Suppressor macrophage treated with lipopolysaccharide for 1 hour (primary cell): Measurements from ENCODE around the gene RNU1-4.
"Not testable (repeated sequence)": the region's sequence is repeated elsewhere in the genome, so short reads cannot be mapped to it uniquely, and the experiment has no call there.

ENCODE experiments used
- DNase-seq, 3 donors: peaks; one replicate each; pipeline ENCODE4 v3.0.0-alpha.2; 2020 to 2022

The RNU1-4 gene

DNA sequence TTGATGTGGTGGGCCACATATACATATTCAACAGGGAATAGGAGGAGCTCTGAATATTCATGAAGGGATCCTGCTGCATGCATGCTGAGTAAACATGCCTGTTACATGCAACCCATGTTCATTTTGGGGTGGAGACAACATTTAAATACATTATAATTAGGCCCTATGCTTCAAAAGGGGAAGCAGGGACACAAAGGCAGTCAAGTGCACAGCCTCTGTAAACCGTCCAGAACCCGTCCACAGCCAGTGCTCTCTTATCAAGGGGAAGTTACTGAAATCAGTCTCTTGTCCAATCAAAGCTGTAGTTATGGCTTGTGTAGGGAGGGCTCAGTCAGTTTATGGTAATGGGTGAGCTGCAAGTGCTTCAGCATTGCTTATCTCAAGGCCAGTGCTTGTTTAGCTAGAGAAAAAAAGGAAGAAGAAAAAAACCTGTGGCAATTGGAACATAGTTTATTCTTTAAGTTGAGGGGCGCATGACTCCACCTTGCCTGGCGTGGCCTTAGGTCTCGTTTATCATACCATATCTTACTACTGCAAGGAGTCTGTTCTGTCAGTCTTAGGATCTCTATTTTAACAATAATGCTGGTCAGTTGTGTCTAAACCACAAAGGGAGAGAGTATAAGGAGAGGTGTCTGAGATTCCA lies 7.9 kb upstream of the RNU1-4 start:
- DNase-seq: not testable (repeated sequence)

- not testable (repeated sequence) for DNase-seq
Observed at GRCh38 chr1:16741230-16741629, 914 bp downstream of the RNU1-4 start.

DNA sequence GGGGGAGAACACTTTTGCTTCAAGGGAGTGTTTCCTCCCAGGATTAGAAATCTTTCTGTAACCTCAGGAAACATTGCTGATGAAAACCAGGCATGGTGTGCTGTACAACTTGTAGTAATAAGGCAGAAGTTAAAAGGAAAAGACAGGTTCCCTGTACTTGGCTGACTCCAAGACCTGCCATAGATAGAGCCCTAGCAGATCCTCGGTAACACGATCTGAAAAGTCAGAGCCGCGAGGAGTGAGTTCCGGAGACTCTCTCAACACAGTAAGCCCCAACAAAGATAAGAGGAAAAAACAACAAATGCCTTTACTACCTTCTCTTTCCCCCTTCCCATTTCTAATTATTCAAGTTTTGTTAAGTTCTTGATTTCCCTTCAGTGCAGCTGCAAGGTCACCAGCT lies 7.3 kb downstream of the RNU1-4 start:
- not testable (repeated sequence) for DNase-seq

DNA sequence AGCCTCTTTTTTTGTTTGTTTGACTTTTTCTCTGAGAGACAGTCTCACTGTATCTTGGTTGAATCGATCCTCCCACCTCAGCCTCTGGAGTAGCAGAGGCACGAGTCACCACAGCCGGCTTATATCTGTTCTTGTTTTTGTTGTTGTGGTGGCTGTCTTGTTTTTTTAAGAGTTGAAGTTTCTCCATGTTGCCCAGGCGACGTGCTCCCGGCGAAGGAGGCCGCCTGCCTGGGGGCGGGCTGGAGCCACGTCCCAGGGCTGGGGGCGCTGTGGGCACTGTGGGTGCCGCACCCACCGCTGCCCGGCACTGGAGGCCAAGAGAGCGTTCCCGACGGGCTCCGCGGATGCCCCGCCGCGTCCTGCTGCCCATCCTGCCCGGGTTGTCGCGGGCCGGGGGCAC lies 8.4 kb downstream of the RNU1-4 start:
- DNase-seq: not testable (repeated sequence)

- DNase-seq: not testable (repeated sequence)
Observed at GRCh38 chr1:16749910-16750888, 9.9 kb downstream of the RNU1-4 start.

DNA sequence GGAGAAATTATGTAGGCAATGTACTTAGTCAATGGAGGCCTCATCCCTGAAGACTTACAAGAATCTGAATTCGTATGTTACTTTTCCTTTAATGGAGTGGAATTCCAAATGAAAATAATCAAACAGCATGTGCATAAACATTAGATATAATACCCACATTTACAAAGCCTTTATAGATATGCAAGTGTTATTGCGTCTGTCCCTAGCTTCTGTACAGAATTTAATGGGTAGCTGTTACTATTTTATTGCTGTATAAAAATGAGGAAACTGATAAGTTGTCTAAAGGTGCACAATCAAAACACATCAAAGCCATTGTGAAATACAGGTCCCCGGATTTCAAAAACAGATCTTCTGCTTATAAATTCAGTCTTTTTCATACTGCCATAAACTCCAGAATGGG lies 12.5 kb downstream of the RNU1-4 start:
- not testable (repeated sequence) for DNase-seq

DNA sequence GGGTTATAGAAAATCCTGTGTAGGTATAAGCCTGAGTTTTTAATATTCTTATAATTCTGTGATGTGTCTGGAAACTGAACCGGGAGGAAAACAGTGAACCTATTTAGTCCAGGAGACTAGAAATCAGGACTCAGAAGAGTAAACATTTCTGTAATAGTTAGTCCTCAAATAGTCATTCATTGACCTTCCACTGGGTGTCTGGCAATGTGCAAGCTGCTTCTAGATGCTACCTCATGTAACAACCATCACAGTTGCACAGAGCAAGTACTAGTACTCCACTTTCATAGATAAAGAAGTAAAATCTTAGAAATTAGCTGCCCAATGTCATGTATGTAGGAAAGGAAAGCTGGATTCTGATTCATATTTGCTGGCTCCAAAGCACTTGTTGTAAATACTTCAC lies 15.1 kb downstream of the RNU1-4 start:
- DNase-seq: not testable (repeated sequence)

DNA sequence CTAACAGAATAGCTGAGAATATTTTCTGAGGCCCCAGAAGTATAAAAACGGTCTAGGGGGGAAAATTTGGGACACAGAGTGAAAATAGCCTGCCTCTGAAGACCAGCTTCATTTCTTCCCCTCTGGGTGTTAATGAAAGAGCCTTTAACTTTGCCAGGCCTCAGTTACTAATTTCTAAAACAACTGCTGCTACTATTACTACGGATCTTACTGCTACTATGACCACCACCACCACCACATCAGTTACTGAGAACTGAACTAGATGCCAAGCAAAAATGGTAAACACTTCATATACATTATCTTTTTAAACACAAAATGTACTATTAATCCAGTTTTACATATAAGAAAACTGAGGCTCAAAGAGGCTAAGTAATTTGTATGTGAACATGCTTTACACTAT lies 15.6 kb downstream of the RNU1-4 start:
- DNase-seq: not testable (repeated sequence)

DNA sequence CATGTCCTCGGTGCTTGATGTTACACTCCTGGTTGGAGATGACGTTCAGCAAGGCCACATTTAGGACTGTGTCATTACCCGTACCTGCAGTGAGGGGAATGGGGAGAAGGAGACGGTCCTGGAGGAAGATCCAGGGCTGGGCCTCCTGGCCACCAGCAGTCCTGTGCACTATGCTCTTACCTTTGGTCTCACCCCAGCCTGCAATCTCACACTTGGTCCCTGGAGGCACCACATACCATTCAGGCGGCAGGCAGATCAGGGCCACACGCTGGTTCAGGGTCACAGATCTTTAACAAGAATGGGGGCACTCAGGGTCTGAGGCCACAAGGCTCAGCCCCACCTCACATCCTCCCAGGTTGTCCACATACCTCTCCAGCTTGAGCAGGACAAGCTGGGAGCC lies 17.3 kb downstream of the RNU1-4 start:
- not testable (repeated sequence) for DNase-seq

- DNase-seq: not testable (repeated sequence)
Observed at GRCh38 chr1:16758060-16758459, 17.7 kb downstream of the RNU1-4 start.

DNA sequence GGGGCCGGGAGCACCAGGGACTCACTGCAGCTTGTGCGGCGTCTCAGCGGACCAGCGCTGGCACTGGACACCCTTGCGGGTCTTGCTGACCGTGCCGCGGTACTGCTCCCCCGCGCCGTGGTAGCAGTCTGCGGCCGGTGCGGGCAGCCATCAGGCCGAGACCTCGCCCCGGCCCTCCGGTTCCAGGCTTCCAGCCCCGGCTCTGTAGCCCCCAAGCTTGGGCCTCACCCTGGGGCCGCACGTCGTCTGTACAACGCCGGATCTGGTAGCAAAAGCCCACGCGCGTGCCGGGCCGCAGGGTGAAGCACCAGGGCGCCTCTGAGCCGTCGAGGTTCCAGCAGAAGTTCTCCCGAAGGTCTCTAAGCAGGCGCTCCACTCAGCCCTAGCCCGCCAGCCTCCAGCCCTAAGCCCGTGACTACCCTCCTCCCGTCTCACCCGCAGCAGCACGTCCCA lies 18.8 kb downstream of the RNU1-4 start:
- not testable (repeated sequence) for DNase-seq

DNA sequence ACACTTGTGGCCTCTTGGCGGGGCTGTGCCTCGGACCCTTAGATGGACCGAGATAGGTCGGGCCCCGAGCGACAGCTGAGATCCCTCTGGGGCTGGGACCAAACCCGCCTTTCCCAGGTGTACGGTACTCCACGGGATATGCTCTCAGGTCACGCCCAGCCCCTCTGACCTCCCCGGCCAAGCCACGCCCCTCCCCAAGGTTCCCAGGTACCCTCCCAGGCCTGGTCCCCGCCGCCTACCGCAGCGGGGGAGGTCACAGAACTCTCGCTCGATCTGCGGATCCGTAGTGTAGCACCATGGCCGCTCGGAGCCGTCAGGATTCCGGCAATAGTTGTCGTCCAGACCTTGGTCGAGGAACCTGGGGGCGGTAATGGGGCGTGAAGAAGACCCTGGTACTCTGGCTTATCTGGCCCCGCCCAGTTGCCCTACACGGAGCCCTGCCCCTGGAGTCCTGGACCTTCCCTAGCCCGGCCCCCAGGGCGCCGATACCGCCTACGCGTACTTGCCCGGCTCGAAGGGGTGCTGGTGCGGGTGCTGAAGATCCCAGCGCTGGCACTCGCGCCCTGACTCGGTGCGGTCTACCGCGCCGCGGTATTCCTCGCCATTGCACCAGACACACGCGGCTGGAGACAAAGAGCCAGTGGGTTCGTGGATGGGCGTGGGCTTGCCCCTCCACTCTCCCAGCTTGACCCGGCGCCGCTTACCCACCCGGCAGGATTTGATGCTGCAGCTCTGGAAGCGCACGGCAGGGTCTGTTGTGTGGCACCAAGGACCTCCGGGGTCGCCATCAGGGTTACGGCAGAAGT lies 19.5 kb downstream of the RNU1-4 start:
- DNase-seq: not testable (repeated sequence)

DNA sequence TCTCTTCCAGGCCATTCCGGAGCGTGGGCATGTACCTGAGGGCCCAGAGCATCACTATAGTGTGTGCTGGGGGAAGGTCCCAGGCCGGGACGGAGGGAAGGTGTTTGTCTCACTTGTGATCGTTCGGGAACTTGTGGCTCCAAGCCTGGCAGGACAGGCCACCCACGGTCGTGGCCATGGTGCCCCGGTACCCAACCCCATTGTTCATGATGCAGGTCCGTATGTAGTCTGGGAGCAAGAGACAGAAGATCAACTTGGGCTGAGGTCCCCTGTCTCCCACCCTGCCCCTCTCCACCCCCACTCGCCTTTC lies 20.1 kb downstream of the RNU1-4 start:
- not testable (repeated sequence) for DNase-seq

- not testable (repeated sequence) for DNase-seq
Observed at GRCh38 chr1:16760801-16761200, 20.5 kb downstream of the RNU1-4 start.

GRCh38 chr1:16764248-16764819 lies 24.0 kb downstream of the RNU1-4 start:
- DNase-seq: peak in 1 of 3 donors; percentile 17

GRCh38 chr1:16764820-16765655 lies 24.7 kb downstream of the RNU1-4 start:
- not testable (repeated sequence) for DNase-seq

DNA sequence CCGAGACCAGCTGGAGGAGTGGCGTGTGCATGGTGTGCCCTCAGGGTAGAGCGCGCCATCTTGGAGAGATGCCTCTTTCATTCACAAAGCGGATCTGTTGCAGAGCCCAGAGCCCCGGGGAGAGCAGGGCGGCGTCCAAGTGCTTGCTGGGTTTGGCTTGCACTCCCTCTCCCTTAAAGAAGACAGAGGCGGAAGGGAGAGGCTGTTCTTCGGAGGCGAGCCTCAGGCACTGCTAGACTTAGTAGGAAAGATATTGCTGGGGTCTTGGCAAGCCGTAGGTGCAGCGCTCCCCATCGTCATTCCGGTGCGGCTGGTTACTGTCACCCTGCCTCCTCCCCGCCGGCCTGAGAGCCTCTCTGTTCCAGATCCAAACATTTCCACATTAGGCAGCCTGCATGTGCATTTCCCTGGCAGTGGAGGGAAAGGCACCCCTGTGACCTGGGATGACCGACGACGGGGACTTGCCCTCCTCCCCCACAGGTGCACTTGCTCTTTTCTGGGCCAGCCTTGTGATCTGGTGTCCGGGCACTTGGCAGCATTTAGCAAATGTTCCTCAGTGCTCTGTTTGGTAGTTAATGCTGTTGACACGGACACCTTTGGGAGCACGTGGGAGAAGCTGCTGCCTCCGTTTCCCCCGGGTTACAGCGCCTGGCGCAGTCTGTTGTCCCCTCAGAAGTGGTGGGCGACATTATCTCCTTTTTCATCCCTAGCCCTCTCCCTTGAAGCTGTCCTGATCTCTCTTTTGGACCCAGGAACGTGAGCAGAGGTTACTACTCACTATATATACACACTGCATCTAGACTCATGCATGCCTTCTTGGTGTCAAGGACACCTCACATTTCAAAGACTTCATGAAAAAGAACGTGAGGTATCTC lies 25.7 kb downstream of the RNU1-4 start:
- DNase-seq: peak in 1 of 3 donors; percentile 5

- not testable (repeated sequence) for DNase-seq
Observed at GRCh38 chr1:16766689-16767256, 26.5 kb downstream of the RNU1-4 start.

DNA sequence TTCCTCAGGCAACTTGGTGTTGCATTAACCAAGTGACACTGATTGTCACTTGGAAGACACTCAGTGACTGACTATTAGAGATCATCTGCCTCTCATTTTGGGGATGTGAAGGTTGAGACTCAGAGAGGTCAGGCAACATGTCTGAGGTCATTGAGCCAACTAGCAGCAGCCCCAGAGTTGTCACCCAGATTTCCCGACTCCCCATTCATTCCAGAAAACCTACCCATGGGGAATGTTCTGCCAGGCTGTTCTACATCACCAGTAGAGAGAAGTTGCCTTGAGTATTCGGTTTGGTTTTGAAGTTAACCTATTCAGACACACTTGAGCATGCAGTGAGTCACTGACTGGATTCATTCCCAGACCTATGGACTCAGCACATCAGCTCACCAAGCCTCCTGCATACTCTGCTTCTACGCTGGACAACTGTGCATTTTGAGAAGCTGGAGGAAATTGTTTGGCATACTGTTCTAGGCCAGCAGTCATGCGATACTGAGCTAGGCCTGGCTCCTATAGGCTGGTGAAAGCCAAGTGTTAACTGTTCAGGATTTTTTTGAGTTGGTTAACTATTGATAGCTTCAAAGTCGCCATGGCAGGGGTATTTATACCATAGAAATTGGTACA lies 29.9 kb downstream of the RNU1-4 start:
- peak in 1 of 3 donors; percentile 8 for DNase-seq
